GM23338 (cell line): ENCODE data around the gene RNF223. TPM values are rescaled to one million over a fixed set of nuclear protein-coding genes. Genes with fewer than 3 reads are reported as not detected.

Experiments used
- ATAC-seq: fragments of 200-7000 bp; cut with Tn5 transposase; 3 replicates; pipeline ENCODE4 v1.9.1; 2020
- DNase-seq: peaks from one replicate; pipeline ENCODE4 v3.0.0-alpha.2; 2015; ENCODE audit warnings: low spot score
- H2AFZ ChIP-seq: fragments of 200-600 bp; sonication (generic); 2 replicates; pipeline ENCODE4 v1.8.0; 2016; ENCODE audit warnings: antibody characterized with exemption, mild to moderate bottlenecking, moderate library complexity
- H3F3A ChIP-seq: fragments of 200-600 bp; sonication (generic); replicated peaks from 2 replicates; pipeline ENCODE4 v1.8.0; 2017; ENCODE audit warnings: antibody characterized with exemption, mixed run types, low read depth
- H3K27ac ChIP-seq: fragments of 200-600 bp; sonication (generic); 2 replicates; pipeline ENCODE4 v1.6.1; 2016; ENCODE audit warnings: low read depth
- H3K27me3 ChIP-seq: fragments of 200-600 bp; sonication (generic); 2 replicates; pipeline ENCODE4 v1.8.0; 2016; ENCODE audit warnings: mild to moderate bottlenecking, mixed run types, moderate library complexity; ENCODE audit not compliant: insufficient read depth
- H3K36me3 ChIP-seq: fragments of 200-600 bp; sonication (generic); 2 replicates; pipeline ENCODE4 v1.8.0; 2016; ENCODE audit warnings: mild to moderate bottlenecking; ENCODE audit not compliant: insufficient read depth
- H3K4me1 ChIP-seq: fragments of 200-600 bp; sonication (generic); 2 replicates; pipeline ENCODE4 v1.8.0; 2016; ENCODE audit warnings: mild to moderate bottlenecking, moderate library complexity; ENCODE audit not compliant: insufficient read depth
- H3K4me2 ChIP-seq: fragments of 200-600 bp; sonication (generic); 2 replicates; pipeline ENCODE4 v1.7.1; 2017; ENCODE audit warnings: mixed run types
- H3K4me3 ChIP-seq: fragments of 200-600 bp; sonication (generic); 2 replicates; pipeline ENCODE4 v1.6.1; 2016; ENCODE audit warnings: mixed run types
- H3K79me2 ChIP-seq: fragments of 200-600 bp; sonication (generic); replicated peaks from 2 replicates; pipeline ENCODE4 v1.8.0; 2017; ENCODE audit warnings: mild to moderate bottlenecking; ENCODE audit not compliant: insufficient read depth
- H3K9me2 ChIP-seq: fragments of 200-600 bp; sonication (generic); 2 replicates; pipeline ENCODE4 v1.8.0; 2017; ENCODE audit not compliant: insufficient read depth
- H4K20me1 ChIP-seq: fragments of 200-600 bp; sonication (generic); replicated peaks from 2 replicates; pipeline ENCODE4 v1.8.0; 2017; ENCODE audit warnings: mild to moderate bottlenecking; ENCODE audit not compliant: insufficient read depth
- H3K27ac Mint-ChIP-seq: 2 replicates; pipeline ENCODE4 v1.8.0; 2020; ENCODE audit warnings: inconsistent platforms, mild to moderate bottlenecking, moderate library complexity, mixed read lengths
- H3K27me3 Mint-ChIP-seq: 3 replicates; pipeline ENCODE4 v1.8.0; 2022; ENCODE audit warnings: low read depth, mild to moderate bottlenecking, moderate library complexity, mixed read lengths, inconsistent platforms; ENCODE audit not compliant: insufficient read depth, poor library complexity
- H3K36me3 Mint-ChIP-seq: 3 replicates; pipeline ENCODE4 v1.8.0; 2021; ENCODE audit warnings: low read depth, mild to moderate bottlenecking, inconsistent platforms, moderate library complexity, mixed read lengths
- H3K4me1 Mint-ChIP-seq: 3 replicates; pipeline ENCODE4 v1.8.0; 2020; ENCODE audit warnings: mild to moderate bottlenecking, inconsistent platforms, mixed read lengths
- H3K4me3 Mint-ChIP-seq: 3 replicates; pipeline ENCODE4 v1.8.0; 2021; ENCODE audit warnings: moderate library complexity, mild to moderate bottlenecking, inconsistent platforms, mixed read lengths
- H3K9me3 Mint-ChIP-seq: 3 replicates; pipeline ENCODE4 v1.8.0; 2020; ENCODE audit warnings: moderate library complexity, mild to moderate bottlenecking, inconsistent platforms, mixed read lengths
- CREB1 ChIP-seq: fragments of 250-450 bp; sonication (Bioruptor Pico); IDR thresholded peaks from 2 replicates; pipeline ENCODE4 v1.5.0; 2020; ENCODE audit warnings: low read depth, mild to moderate bottlenecking, moderate library complexity
- CTCF ChIP-seq, 2 experiments: fragments of 200-600 bp in 1 of 2; sonication (generic) in 1 of 2; conservative IDR thresholded peaks; 2 replicates each; pipeline versions ENCODE4 v1.5.1 to v1.6.1; 2016 to 2017; ENCODE audit warnings: antibody characterized with exemption in 2 of 2, low read depth in 2 of 2, mild to moderate bottlenecking in 2 of 2, moderate library complexity in 1 of 2
- EZH2 ChIP-seq: fragments of 200-600 bp; sonication (generic); IDR thresholded peaks from one replicate; pipeline ENCODE4 v1.8.0; 2017; ENCODE audit warnings: antibody characterized with exemption, mild to moderate bottlenecking, low read depth; ENCODE audit not compliant: unreplicated experiment
- NANOG ChIP-seq: IDR thresholded peaks from 2 replicates; pipeline ENCODE4 v1.6.1; 2016; ENCODE audit warnings: antibody characterized with exemption, borderline replicate concordance
- REST ChIP-seq: IDR thresholded peaks from one replicate; pipeline ENCODE4 v1.6.1; 2018; ENCODE audit warnings: antibody characterized with exemption; ENCODE audit not compliant: unreplicated experiment
- STAT1 ChIP-seq: IDR thresholded peaks from one replicate; pipeline ENCODE4 v1.6.1; 2016; ENCODE audit warnings: antibody characterized with exemption; ENCODE audit not compliant: unreplicated experiment
- ZNF462 ChIP-seq: fragments of 250-450 bp; sonication (Bioruptor Pico); IDR thresholded peaks from 2 replicates; pipeline ENCODE4 v1.5.0; 2020; ENCODE audit warnings: mild to moderate bottlenecking, moderate library complexity
- polyA plus RNA-seq: library from polyadenylated mRNA; unstranded; fragments of >200 nt; fragmentation: Nextera tagmentation; extraction: Ambion mirVana; gene quantifications from 2 replicates; pipeline ENCODE4 v1.2.1, GENCODE V29; 2016
- total RNA-seq: library from RNA; depleted of rRNA; stranded (reverse); fragments of >200 nt; shearing (Covaris generic); gene quantifications from 2 replicates; pipeline ENCODE4 v1.2.3, GENCODE V29; 2014

RNF223 gene
- total and polyA plus RNA-seq, 2 experiments from 2014 or later: not detected

GRCh38 chr1:1114431-1114830, 40.3 kb upstream of the RNF223 start (continued):
- TF ChIP-seq REST: no peak
- TF ChIP-seq NANOG: no peak
- no peak for TF ChIP-seq STAT1
- no peak for TF ChIP-seq CTCF (conservative IDR thresholded peaks at IDR 0.05; ENCODE audit: low read depth in 2 of 2)
- no peak for TF ChIP-seq CREB1 (CRISPR knock-in tag)

- Mint-ChIP-seq H3K4me3 (no peak overlapping the region; the same call in 2 of the 3 replicates), H3K4me1 (peaks cover 19% of the 10 kb centered on the region), H3K27ac (no peak overlapping the region; the same call in 1 of the 2 replicates), H3K36me3 (peaks cover 56% of the 10 kb centered on the region), H3K27me3 (peaks cover 15% of the 10 kb centered on the region), H3K9me3 (peaks cover 35% of the 10 kb centered on the region)
- Histone ChIP-seq H3K79me2 (peaks cover 22% of the 10 kb centered on the region), H3F3A (no peaks in the 10 kb centered on the region), H3K4me1 (no peaks in the 10 kb centered on the region; the same call in 1 of the 2 replicates), H2AFZ (no peak overlapping the region), H3K4me2 (no peak overlapping the region), H3K36me3 (no peaks in the 10 kb centered on the region), H3K27ac (no peak overlapping the region), H4K20me1 (0 out of 2 replicates have a peak, but pooled peaks cover 4% of the 10 kb centered on the region), H3K4me3 (no peak overlapping the region), H3K9me2 (no peaks in the 10 kb centered on the region), H3K27me3 (peaks cover 4% of the 10 kb centered on the region)
- DNase-seq (no peak), ATAC-seq (no peak)
- TF ChIP-seq CREB1 (CRISPR knock-in tag): no peak
- no peak for TF ChIP-seq EZH2
- no peak for TF ChIP-seq STAT1
- TF ChIP-seq ZNF462 (CRISPR knock-in tag): no peak
These were observed 38.3 kb upstream of the RNF223 start for GRCh38 chr1:1112237-1112985.
